CD1c-positive myeloid dendritic cell (primary cell): ENCODE measurements around the gene ELOVL3.
"Not testable (repeated sequence)": the region's sequence is repeated elsewhere in the genome, so short reads cannot be mapped to it uniquely, and the experiment has no call there.

Source experiments
- DNase-seq: peaks from one replicate; pipeline ENCODE4 v3.0.0-alpha.2; 2016; ENCODE audit errors: extremely low spot score

Gene ELOVL3

DNA sequence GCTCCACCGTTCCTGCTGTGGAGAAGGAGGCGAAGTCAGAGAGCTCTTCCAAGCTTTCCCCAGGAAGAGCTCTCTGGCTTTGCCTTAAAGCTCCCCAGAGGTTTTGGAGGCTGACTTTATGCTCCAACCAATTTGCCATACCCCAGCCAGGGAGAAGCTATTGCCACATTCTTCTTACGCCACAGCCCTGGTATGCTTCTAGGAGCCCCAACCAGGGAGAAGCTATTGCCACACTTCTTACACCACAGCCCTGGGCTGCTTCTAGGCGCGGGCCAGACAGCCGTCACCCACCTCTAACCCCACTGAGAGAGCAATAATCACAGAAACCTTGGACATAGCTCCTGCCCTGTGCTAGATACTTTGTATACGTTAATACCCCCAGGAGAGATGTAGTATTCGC is 951 bp downstream of the ELOVL3 start:
- DNase-seq, result peak; percentile 73

DNA sequence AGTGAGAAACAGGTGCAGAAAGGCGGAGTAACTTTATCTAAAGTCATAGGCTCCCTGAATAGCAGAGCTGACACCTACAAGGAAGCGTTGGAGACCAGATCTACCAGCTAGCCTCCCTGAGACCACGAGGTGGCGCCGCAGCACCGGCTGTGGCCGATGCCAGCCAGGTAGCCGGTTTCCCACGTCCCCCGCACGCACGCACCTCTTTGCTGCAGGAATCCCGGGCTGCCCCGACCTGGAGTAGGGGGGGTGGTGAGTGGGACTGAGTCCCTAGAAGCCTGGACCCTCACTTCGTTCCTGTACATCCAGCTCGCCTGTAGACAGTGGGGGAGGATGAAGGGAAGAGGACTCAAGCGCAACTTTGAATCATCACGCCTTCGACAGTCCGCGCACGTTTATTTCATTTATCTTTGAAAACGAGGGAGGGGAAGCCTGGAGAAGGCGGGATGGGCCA is 3.7 kb downstream of the ELOVL3 start:
- DNase-seq, result peak; percentile 86

DNA sequence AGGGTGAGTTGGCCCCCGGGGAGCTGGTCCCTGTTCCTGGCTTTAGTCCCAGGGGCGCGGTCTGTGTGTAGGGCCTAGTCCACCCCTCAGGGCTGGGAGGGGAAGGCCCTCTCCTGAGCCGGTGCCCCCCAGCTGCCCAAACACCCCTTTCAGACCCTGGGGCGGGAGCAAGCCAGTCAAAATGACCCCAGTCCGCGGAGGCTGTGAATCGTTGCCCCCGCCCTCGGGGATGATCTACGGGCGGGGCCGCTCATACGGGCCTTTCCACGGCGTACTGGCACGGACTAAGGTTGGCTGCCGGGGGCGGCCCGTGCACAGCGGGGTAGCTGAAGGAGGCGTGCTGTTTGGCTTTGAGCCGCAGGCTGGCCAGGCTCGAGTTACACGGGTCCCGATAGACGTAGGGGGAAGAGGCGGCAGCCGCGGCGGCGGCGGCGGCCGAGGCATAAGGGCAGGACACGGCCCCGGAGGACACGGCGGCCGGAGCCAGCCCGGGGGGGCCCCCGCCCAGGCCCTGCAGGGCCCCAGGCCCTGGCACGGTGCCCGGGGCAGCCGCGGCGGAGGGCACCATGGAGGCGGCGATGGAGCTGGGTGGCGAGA is 4.3 kb downstream of the ELOVL3 start:
- DNase-seq, result peak; percentile 35

DNA sequence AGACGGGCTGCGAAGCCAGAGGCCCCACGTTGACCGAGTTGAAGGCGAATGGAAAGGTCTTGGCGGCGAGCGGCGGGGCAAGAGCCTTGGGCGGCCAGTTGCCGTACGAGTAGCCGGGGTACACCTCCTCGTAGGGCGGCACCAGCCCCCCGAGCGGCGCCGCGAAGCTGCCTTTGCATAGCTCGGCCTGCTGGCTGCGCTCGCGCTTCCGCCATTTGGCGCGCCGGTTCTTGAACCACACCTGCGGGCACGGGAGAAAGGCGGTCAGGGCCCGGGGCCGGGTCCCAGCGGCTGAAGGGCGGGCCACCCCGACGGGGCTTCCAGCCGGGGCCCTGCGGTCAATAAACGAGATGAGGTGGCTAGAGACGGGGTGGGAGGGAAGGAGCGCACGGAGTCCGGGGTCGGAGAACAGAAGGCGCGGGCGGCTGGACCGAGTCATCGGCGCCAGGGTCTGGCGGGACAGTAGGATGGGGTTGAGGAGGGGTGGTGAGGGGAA is 4.8 kb downstream of the ELOVL3 start:
- DNase-seq, result peak; percentile 46

DNA sequence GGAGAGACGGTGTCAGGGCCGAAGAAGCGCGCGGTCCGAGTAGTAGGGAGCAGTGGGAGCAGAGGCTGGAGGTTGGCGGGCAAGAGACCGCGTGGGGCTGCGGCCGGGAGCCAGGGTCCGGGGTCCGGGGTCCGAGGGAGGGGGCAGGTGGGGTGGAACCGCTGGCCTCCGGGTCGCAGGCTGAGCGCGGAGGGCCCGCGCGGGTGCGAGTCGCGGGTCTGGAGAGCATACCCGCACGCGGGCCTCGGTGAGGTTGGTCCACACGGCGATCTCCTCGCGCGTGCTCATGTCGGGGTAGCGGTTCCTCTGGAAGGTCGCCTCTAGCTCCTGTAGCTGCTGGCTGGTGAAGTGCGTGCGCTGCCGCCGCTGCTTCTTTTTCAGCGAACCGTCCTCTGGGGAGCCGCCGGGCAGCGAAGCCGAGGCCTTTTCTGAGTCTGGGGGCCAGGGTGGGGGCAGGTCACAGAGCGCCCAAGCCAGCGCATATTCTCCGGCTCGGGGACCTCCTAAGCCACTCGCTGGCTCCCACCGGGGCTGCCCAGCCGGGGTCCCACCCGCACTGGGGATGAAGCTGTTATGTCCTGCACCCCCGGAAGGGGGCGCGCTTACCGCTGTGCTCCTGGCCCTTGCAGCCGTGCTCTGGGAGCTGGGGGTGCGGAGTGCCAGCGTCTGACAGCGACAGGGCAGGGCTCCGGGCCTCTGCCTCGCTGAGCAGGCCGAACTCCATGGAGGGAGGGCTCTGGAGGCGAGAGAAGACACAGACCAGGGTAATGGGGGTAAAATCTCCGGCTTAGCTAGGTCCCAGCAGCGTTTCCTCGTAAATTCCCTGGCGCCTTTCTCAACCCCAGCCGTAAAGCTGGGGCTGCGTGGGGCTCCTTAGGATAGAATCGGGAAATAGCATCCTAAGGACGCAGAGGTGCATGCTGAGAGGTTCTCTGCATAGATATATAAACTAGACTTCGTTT is 5.5 kb downstream of the ELOVL3 start:
- DNase-seq, result peak; percentile 74

DNA sequence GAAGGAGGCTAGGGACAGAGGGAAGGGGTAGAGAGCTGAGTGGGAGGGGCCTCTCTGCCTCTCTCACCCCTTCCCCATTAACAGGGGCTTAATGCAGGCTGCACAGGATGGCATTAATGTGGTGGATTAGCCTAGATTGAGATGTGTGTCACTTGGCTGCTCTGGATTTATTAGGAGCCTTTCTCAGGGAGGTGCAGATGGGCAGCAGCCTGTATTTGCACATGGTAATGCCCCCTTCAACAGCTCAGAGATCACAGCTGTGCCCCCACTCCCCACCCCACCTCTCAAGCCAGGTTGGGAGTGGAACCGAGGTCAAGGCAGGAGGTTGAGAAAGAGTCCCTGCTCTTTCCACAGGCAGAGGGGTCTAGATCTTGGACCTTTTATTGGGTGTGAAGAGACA is 7.9 kb downstream of the ELOVL3 start:
- no peak for DNase-seq

DNA sequence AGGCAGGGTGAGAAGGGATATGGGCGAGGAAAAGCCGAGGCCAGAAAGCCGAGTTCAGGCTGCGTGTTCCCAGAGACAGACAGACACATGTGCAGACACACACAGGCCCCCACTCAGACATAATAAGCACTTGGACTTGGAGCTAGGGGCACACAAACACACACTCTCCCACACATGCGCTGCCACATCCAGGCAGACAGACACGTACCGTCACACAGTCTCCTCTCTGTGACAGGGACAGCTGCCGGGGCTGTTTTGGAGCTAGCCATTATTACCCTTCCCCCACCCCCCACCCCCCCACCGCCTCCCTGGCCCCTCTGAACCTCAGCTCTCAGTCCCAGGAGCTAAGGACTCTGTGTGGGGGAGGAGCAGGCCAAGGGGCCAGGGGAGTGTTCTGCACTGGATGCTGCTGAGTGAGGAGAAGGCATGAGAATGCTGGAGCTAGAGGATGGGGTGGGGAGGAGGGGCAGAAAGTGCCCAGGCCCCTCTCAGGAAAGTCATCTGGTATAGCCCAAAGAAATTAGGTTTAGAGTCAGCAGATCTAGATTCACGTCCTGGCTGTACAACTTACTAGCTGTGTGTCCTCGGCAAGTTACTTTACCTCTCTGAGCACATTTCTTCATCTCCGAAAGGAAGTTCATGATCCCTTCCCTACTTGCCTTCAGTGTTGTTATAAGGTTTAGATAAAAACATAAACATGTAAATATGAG is 8.9 kb downstream of the ELOVL3 start:
- DNase-seq, result no peak

DNA sequence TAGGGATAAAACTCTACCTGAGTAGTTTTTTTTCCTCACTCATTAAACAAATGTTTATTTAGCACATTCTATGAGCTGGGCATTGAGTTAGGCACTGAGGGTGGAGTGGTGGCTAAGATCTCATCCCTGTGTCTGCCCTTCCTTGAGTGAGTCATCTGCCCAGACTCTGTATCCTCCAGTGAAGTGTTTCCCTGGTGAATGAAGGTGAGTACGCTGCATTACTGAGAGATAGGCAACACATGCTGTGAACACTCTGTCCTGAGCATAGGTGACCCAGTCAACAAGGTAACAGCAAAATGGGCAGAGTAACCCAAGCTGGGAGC is 9.5 kb downstream of the ELOVL3 start:
- DNase-seq, result no peak

DNA sequence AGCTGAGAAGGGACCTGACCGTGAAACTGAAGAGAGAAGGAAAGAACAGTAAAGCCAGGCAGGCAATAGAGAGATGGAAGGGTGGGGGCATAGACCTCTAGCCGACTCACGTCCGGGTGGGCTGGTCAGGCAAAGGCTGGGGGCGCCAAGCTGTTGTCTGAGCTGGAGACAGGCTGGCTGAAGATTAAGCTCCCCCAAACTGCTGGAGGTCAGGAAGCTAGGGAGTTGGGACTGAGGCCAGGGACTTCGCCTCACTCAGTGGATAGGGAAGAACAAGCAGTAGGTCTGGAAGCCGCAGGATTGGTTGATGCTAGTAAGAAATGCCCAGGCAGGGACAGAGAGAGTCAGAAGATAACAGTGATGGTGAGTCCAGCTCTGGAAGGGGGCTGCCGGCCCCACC is 9.9 kb downstream of the ELOVL3 start:
- DNase-seq, result no peak

DNA sequence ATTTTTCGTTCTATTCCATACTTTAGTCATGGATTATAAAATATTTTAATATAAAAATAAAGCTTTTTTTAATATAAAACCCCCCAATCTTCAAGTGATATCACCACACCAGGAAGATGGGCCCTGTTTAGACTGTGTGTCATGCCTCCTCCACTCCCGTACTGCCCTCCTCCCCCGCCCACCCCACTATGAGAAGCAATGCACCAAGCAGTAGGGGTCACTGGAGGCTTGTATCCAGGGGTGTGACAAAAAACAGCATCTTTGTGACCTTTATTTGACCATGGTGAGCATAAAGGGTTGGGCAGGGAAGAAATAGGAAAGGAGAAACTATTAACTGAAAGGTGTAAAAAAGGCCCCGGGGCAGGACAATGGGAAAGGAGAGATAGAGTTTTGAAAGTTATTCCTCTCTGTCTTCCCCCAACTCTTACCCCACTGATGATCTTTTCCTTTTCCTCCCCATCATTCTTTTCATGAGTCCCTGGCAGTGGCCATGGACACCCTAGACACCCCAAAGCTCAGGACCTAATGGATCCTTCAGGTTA is 11.7 kb downstream of the ELOVL3 start:
- no peak for DNase-seq

DNA sequence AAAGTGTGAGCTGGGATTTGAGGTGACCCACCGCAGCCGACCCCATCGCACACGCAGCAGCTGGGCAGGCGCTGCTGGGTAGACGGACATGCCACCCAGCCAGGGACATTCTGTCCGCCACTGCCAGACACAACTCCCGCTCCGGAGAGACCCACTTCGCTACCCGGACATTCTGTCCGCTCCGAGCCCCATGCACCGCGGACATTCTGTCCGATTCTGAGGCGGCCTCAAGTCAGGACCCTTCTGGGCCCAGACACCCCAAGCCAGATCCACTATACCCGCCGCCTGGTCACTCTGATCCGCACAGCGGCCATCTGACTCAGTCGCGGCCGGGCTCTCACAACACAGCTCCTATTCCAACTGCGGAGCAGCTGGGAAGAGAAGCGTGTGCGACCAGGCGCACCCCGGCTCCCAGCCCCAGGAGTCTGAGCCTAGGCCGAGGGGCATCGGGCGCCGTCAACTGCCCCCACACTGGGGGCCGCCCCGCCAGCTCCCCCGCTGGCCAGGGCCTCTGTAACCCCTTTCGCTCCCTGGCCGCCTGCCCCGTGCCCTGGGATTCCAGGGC is 14.4 kb downstream of the ELOVL3 start:
- DNase-seq, result no peak

DNA sequence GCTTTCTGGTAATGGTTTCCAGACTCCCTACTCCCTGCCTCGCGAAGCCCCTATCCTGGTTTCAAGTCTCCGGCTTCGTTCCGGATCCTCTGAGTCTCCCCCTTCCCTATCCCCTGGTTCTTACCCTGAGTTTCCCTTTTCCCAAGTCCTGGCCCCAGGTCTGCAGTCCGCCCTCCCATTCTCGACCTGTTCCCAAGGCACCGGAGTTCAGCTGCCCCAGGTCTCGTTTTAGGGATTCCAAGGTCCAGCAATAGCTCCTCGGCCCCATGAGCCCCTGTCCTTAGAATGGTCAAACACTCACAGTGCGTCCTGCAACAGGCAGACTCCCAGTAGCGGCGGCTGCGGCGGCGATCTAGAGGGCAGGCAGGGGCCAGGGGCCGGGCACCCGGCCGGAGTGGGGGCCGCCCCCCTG is 14.9 kb downstream of the ELOVL3 start:
- no peak for DNase-seq

DNA sequence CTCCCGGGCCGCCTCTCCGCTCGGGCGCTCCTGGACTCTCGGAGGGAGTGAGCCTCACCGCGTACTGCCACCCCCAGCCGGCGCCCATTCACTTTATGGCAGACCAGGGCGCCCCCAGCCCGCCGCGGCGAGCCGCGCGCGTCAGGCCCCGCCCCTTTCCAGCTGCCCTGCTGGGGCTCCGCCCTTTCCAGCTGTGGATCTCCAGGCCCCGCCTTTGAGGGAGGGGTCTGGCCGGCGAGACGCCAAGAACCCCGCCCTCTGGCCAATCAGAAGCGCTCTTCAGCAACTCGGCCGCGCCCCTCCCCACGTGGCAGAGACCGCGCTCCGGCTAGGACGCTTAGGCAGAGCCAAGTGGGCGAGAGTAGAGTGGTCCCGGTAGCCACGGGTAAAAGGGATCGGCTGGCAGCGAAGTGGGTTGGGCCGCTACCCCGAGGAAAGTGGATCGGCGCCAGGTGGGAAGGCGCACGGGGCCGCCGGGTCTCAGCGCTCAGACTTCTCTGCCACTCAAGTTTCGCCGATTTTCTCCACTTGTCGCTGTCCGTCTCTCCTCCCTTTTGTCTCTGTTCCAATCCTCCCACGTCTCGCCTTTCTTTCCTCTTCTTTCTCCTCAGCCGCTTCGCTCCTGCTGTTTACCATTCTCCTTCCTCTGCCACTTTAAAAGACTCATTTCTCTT is 15.5 kb downstream of the ELOVL3 start, which contains the start of gene PITX3:
TSS of gene PITX3 (minus strand) at position 69 of the 674 bp plus-strand sequence. CDS start 9,432 bp downstream, outside the sequence.
- DNase-seq, result peak; percentile 95

DNA sequence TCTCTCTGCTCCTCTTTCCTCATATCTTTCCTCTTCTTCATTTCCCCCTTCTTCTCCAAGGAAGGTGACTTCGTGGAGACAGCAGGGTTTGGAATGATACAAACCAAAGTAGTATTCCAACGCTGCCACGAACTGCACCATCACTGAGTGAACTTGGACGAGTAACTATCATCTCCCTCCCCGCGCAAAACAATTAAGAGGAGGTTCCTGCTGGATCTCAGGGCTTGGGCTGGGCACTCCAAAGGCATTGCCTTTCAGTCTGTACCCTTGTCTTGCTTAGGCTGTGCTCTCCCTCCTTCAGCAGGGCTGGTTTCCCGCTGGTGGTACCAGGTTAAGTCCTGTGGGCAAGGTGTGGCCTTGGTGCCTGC is 16.0 kb downstream of the ELOVL3 start:
- no peak for DNase-seq

DNA sequence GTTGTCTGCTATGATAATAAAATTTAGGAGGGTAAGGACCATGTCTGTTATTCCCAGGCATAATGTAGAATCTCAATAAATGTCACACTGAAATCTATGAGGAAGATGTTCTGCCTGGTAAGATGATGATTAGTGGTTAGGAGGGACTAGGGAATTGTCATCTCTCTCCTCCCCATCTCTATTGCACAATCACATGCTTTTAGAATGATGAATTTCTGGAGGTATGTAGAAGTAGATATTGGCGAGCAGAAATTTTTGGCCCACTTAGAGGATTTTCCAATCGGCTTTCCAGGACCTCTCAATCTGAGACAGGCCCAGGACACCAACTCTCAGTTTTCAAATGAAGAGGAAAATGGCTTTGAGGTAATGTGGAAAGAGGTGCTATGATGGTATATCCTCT is 17.2 kb downstream of the ELOVL3 start:
- DNase-seq, result no peak

DNA sequence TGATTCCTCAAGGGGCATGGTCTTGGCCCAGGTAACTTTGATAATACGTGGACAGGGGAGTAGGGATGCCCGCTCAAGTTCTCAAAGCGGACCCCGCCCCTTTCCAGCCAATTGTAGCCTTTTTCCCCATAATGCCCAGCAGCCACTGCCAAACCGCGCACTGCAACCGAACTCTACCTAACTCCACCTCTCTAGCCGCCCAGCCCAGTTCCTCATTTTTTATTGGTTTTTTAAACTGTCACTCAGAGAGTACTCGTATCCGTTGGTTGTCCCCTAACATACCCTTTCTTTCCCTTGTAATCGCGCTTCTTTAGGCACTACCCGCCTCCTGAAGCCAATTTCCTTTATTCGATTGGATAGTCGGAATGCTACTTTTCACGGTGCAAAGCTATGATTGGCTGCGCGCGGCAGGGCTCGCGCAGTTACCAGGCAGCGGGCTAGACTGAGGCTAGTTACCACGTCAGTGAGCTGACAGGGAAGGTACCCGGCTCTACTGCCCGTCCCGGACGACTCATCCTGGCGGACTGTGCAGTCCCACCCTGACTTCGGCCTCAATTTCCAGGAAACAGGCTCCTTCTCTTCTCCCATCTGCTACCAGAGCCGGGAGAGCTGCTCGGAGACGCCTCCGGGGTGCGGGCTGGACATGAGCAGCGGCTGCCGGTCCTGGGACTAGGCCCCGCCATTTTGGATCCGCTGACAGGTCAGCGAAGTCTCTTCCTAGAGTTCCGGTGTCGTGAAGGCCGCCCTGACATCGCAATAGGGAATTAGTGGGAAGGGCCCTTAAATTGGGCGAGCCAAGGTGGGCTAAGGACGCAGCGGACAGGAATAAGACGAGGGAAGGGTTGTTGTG is 19.2 kb downstream of the ELOVL3 start, which contains the start of gene GBF1:
TSS of gene GBF1 (plus strand) at position 451 of the 850 bp plus-strand sequence. CDS start 13,407 bp downstream, outside the sequence.
- DNase-seq, result peak; percentile 100

DNA sequence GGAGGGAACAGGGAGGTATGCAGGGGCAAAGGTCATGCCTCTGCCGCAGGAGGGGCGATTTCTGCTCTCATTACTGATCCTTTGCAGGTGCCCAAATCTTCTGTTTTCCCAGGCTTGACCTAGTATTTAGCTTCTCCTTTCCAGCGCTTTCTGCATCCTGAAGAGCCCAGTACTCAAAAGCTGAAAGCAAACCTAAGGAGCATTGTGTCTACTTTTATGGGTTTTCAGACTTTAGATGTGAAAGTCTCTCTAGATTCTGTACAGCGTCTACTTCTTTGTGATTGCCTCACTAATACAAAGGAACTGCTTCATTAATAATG is 19.8 kb downstream of the ELOVL3 start:
- no peak for DNase-seq

DNA sequence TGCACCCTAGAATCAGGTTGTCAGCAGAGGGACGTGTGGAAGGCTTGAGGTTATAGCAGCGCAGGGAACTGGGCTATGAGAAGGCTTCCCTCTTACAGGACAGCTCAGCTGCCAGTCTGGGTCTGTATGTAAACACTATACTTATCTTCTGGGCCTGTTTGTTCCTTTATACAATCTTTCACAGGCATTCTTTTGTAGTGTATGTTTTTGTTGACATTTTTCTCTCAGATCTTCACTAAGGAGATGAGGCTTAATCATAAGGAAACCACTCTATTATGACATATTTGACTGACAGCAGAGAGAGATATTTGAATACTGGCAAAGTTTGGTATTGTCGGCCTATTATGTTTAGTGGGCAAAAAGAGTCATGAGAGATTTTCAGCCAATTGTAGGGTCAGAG is 20.2 kb downstream of the ELOVL3 start:
- DNase-seq, result no peak

DNA sequence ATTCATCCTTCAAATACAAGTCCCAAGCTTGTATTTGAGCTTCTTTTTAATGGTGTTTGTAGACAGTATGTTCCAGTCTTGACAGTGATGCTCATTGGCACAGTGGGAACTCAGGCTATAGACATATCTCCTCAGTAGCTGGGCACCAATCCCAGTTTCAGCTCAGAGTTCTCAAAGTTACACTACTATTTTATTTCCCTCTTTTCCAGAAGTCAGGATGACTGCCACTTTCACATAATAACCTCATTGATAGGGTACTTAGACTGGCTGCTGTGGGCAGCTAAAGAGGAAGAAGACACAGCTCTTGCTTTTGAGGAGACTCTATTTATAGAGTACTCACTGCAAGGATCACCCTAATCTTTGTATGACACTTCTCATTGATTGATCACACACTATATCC is 21.6 kb downstream of the ELOVL3 start:
- DNase-seq, result peak; percentile 50

DNA sequence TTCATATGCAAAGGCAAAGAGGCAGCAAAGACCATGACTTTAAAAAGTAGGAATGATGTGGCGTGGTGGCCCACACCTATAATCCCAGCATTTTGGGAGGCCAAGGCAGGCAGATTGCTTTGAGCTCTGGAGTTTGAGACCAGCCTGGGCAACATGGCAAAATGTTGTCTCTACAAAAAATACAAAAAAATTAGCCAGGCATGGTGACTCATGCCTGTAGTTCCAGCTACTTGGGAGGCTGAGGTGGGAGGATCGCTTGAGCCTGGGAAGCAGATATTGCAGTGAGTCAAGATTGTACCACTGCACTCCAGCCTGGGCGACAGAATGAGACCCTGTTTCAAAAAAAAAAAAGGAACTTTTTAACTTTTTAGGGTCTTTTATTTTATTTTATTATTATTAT is 26.4 kb downstream of the ELOVL3 start:
- not testable (repeated sequence) for DNase-seq
